Measurements from ENCODE around the gene SEPTIN8. TPM values are rescaled to one million over a fixed set of nuclear protein-coding genes. Genes with fewer than 3 reads are reported as not detected.
A peak's percentile ranks its signal among the peaks of the same experiment; 100 is the strongest.

Gene SEPTIN8
- total and polyA plus RNA-seq, 10 of the 15 experiments (the other 5 are each of a cell fraction or from before 2014, with no cell fraction given): 6.1 to 96.1 (median 29.4) TPM

DNA sequence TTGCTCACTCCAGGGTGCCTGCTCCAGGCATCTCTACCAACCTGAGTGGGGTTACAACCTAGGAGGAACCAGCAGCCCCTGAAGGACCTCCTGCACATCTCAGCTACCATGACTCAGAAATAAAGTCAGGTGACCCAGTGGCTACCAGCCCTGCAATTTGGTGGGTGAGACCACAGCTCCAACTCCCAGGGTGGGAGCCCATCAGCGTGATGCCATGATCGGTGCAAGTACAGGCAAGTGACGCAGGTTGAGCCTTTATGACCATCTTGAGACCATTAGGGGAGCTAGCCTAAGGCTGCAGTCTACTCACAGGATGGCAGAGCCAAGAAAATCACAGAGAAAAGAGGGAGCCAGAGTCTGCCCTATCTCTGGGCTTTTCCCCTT, 8.6 kb downstream of the SEPTIN8 start:
- ChIA-PET POLR2A (interaction anchor here (0.5 to 1.4 kb wide), 3 partner anchors 12 to 15 kb away, joined by 3 to 4 read pairs (median 3); no protein-coding TSS in a partner anchor), SMC1A (ENCODE audit: uncharacterized antibody, unreplicated experiment) (interaction anchor here (1.0 to 1.7 kb wide), 2 partner anchors 15 to 51 kb away, joined by 3 to 5 read pairs; no protein-coding TSS in a partner anchor), CTCF (no interaction called here), RAD21 (ENCODE audit: unreplicated experiment) (interaction anchor here (1.2 kb wide), 1 partner anchor 13 kb away, joined by 3 read pairs; no protein-coding TSS in a partner anchor)
- H3K79me2 ChIP-seq (ENCODE audit: control insufficient read depth, insufficient read depth, low read length): no peaks in the 10 kb centered on the region
- no peaks in the 10 kb centered on the region for H4K20me1 ChIP-seq (ENCODE audit: control insufficient read depth, insufficient read depth)
- BruUV-seq (replicated peaks): no TSS peak
- H3K4me2 ChIP-seq (ENCODE audit: control insufficient read depth, insufficient read depth): no peak overlapping the region
- TF ChIP-seq ETV6 (conservative IDR thresholded peaks at IDR 0.05 in 1 of 2, IDR thresholded peaks at IDR 0.05 in 1 of 2; ENCODE audit: borderline replicate concordance in 1 of 2, low read depth in 1 of 2): no peak
- TF ChIP-seq BHLHE40 (IDR thresholded peaks at IDR 0.05; ENCODE audit: borderline replicate concordance in 1 of 2, low read depth in 2 of 2, low read length in 1 of 2): 0 out of 4 replicates have a peak, but pooled peaks of 1 of the 2 experiments have one; percentile 8
- WGBS (ENCODE audit: insufficient coverage, insufficient replicate concordance, low lambda C conversion rate, missing lambda C conversion rate): 100% methylated on average over 3 of the region's 3 CpGs
- FAIRE-seq (no peak), ATAC-seq (peak; percentile 8; the same call in 2 of the 3 replicates), DNase-seq (ENCODE audit: low read depth, low spot score) (no peak)
- H3K27me3 ChIP-seq (replicated peaks in 1 of 2; ENCODE audit: control insufficient read depth in 2 of 2, insufficient read depth in 2 of 2, low read length in 1 of 2): no peaks in the 10 kb centered on the region
- H3K4me3 ChIP-seq: no peak overlapping the region
- H3K9me3 ChIP-seq (replicated peaks; ENCODE audit: control insufficient read depth, insufficient read depth, low read length): no peaks in the 10 kb centered on the region
- H3K36me3 ChIP-seq (ENCODE audit: control insufficient read depth in 2 of 2, insufficient read depth in 2 of 2, low read length in 1 of 2): peaks cover 0 to 6% of the 10 kb centered on the region in 2 experiments; a peak in 2 of 4 replicates
- no peak overlapping the region for H2AFZ ChIP-seq (ENCODE audit: control insufficient read depth, low read depth, low read length)
- no peaks in the 10 kb centered on the region for H3K4me1 ChIP-seq (ENCODE audit: control insufficient read depth, insufficient read depth, low read length)
- intact Hi-C loops (cut with micrococcal nuclease; ENCODE audit: unreplicated experiment): no loop called here
- no peak overlapping the region for H3K27ac ChIP-seq (ENCODE audit: control insufficient read depth, insufficient read depth)
- H3K9ac ChIP-seq (ENCODE audit: control insufficient read depth, insufficient read depth, low read length): no peak overlapping the region
- in situ Hi-C loops (cut with MboI): no loop called here

- ChIA-PET CTCF (interaction anchor here (0.7 to 2.1 kb wide), 3 partner anchors 12 to 29 kb away, joined by 3 to 7 read pairs (median 3); no protein-coding TSS in a partner anchor), POLR2A (interaction anchor here (0.9 to 1.4 kb wide), 3 partner anchors 11 to 15 kb away, joined by 3 to 4 read pairs (median 3); no protein-coding TSS in a partner anchor), SMC1A (ENCODE audit: uncharacterized antibody, unreplicated experiment) (interaction anchor here (0.8 kb wide), 1 partner anchor 9 kb away, joined by 3 read pairs; no protein-coding TSS in a partner anchor), RAD21 (ENCODE audit: unreplicated experiment) (interaction anchor here (0.7 kb wide), 1 partner anchor 34 kb away, joined by 3 read pairs; no protein-coding TSS in a partner anchor)
- Histone ChIP-seq H3K79me2 (ENCODE audit: control insufficient read depth, insufficient read depth, low read length) (no peaks in the 10 kb centered on the region), H3K9ac (ENCODE audit: control insufficient read depth, insufficient read depth, low read length) (no peak overlapping the region), H2AFZ (ENCODE audit: control insufficient read depth, low read depth, low read length) (no peak overlapping the region), H3K27ac (ENCODE audit: control insufficient read depth, insufficient read depth) (no peak overlapping the region), H4K20me1 (ENCODE audit: control insufficient read depth, insufficient read depth) (no peaks in the 10 kb centered on the region), H3K9me3 (replicated peaks; ENCODE audit: control insufficient read depth, insufficient read depth, low read length) (no peaks in the 10 kb centered on the region), H3K4me3 (no peak overlapping the region), H3K4me1 (ENCODE audit: control insufficient read depth, insufficient read depth, low read length) (no peaks in the 10 kb centered on the region), H3K4me2 (ENCODE audit: control insufficient read depth, insufficient read depth) (no peak overlapping the region), H3K27me3 (replicated peaks in 1 of 2; ENCODE audit: control insufficient read depth in 2 of 2, insufficient read depth in 2 of 2, low read length in 1 of 2) (no peaks in the 10 kb centered on the region), H3K36me3 (ENCODE audit: control insufficient read depth in 2 of 2, insufficient read depth in 2 of 2, low read length in 1 of 2) (peaks cover 0 to 9% of the 10 kb centered on the region in 2 experiments; a peak in 2 of 4 replicates)
- no TSS peak for BruUV-seq (replicated peaks)
- no peak for DNase-seq (ENCODE audit: low read depth, low spot score)
- in situ Hi-C loops (cut with MboI) (no loop called here), intact Hi-C loops (cut with micrococcal nuclease; ENCODE audit: unreplicated experiment) (no loop called here)
- 86% methylated on average over 2 of the region's 2 CpGs for WGBS (ENCODE audit: insufficient coverage, insufficient replicate concordance, low lambda C conversion rate, missing lambda C conversion rate)
- no peak for TF ChIP-seq BMI1 (IDR thresholded peaks at IDR 0.05; ENCODE audit: borderline replicate concordance)
- TF ChIP-seq SP1 (IDR thresholded peaks at IDR 0.05; ENCODE audit: low read depth, low read length): no peak
- TF ChIP-seq POLR2AphosphoS5 (IDR thresholded peaks at IDR 0.05; ENCODE audit: low read length): no peak
- no peak for TF ChIP-seq ZNF207 (IDR thresholded peaks at IDR 0.05; ENCODE audit: borderline replicate concordance)
- TF ChIP-seq, protein P1, sequence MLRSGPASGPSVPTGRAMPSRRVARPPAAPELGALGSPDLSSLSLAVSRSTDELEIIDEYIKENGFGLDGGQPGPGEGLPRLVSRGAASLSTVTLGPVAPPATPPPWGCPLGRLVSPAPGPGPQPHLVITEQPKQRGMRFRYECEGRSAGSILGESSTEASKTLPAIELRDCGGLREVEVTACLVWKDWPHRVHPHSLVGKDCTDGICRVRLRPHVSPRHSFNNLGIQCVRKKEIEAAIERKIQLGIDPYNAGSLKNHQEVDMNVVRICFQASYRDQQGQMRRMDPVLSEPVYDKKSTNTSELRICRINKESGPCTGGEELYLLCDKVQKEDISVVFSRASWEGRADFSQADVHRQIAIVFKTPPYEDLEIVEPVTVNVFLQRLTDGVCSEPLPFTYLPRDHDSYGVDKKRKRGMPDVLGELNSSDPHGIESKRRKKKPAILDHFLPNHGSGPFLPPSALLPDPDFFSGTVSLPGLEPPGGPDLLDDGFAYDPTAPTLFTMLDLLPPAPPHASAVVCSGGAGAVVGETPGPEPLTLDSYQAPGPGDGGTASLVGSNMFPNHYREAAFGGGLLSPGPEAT (IDR thresholded peaks at IDR 0.05; ENCODE audit: low read depth): no peak
- no peak for TF ChIP-seq RB1 (IDR thresholded peaks at IDR 0.05; ENCODE audit: borderline replicate concordance)
- no peak for TF ChIP-seq CREB1 (IDR thresholded peaks at IDR 0.05; ENCODE audit: low read depth)
- no peak for TF ChIP-seq BCL11A (IDR thresholded peaks at IDR 0.05; ENCODE audit: low read depth, low read length)
- no peak for TF ChIP-seq ASH2L (IDR thresholded peaks at IDR 0.05; ENCODE audit: borderline replicate concordance, low read depth)
- TF ChIP-seq HSF1 (IDR thresholded peaks at IDR 0.05; ENCODE audit: low read depth, low read length): no peak
- no peak for TF ChIP-seq BACH1 (IDR thresholded peaks at IDR 0.05; ENCODE audit: borderline replicate concordance)
- no peak for TF ChIP-seq YY1 (IDR thresholded peaks at IDR 0.05; ENCODE audit: low read depth, low read length)
- ATAC-seq: no peak
- FAIRE-seq: no peak
Measured at GRCh38 chr5:132767150-132767549, 9.9 kb downstream of the SEPTIN8 start.

All from GM12878 (cell line).